IMR-90 (cell line): Measurements from ENCODE around the gene ADAMTS9. TPM values are rescaled to one million over a fixed set of nuclear protein-coding genes. Genes with fewer than 3 reads are reported as not detected.

Experiments used
- ATAC-seq: fragments of 200-7000 bp; cut with Tn5 transposase; 2 replicates; pipeline ENCODE4 v1.9.1; 2020; ENCODE audit warnings: low read depth, mild to moderate bottlenecking, moderate library complexity
- BruUV-seq: library from RNA; stranded (reverse); fragments of 400-500 nt; replicated peaks from 2 replicates; lab custom pipeline; 2021; lab: Mats Ljungman, UMichigan
- CTCF ChIA-PET: fragments of 300-600 bp; formaldehyde crosslinking; extraction: SDS; loops from one replicate; lab custom pipeline; 2021; ENCODE audit warnings: antibody characterized with exemption; lab: Yijun Ruan, JAX
- POLR2A ChIA-PET: fragments of 300-600 bp; sonication (Branson Sonifier 250); formaldehyde crosslinking; loops from one replicate; lab custom pipeline; 2022; ENCODE audit warnings: antibody characterized with exemption; ENCODE audit not compliant: unreplicated experiment; lab: Charles Lee
- DNase-seq: peaks from one replicate; pipeline ENCODE4 v3.0.0; 2013
- H2AFZ ChIP-seq: replicated peaks from 2 replicates; pipeline ENCODE3; 2013; ENCODE audit warnings: low read length, mild to moderate bottlenecking; ENCODE audit not compliant: poor library complexity
- H2AK5ac ChIP-seq: 2 replicates; pipeline ENCODE4 v1.6.1; 2013; ENCODE audit warnings: low read depth, low read length, inconsistent platforms
- H2AK9ac ChIP-seq: replicated peaks from 2 replicates; pipeline ENCODE3; 2013; ENCODE audit warnings: mild to moderate bottlenecking, low read depth, low read length, moderate library complexity; ENCODE audit not compliant: poor library complexity
- H2BK120ac ChIP-seq: 2 replicates; pipeline ENCODE4 v1.6.1; 2013; ENCODE audit warnings: low read depth, low read length, inconsistent platforms
- H2BK15ac ChIP-seq: 3 replicates; pipeline ENCODE4 v1.6.1; 2013; ENCODE audit warnings: low read depth, low read length, inconsistent platforms
- H2BK20ac ChIP-seq: 2 replicates; pipeline ENCODE4 v1.6.1; 2013; ENCODE audit warnings: low read depth, mild to moderate bottlenecking, inconsistent platforms, low read length, moderate library complexity
- H2BK5ac ChIP-seq: 2 replicates; pipeline ENCODE4 v1.6.1; 2013; ENCODE audit warnings: mild to moderate bottlenecking, low read depth, low read length, inconsistent platforms; ENCODE audit not compliant: poor library complexity, severe bottlenecking
- H3K14ac ChIP-seq: replicated peaks from 2 replicates; pipeline ENCODE4 v1.6.1; 2013; ENCODE audit warnings: low read depth, low read length, inconsistent platforms
- H3K18ac ChIP-seq: 2 replicates; pipeline ENCODE4 v1.6.1; 2013; ENCODE audit warnings: low read depth, low read length, control low read depth
- H3K23ac ChIP-seq: 2 replicates; pipeline ENCODE4 v1.6.1; 2013; ENCODE audit warnings: low read depth, low read length, inconsistent platforms
- H3K27ac ChIP-seq: 2 replicates; pipeline ENCODE4 v1.5.1; 2013; ENCODE audit warnings: mild to moderate bottlenecking, control low read depth, low read length; ENCODE audit not compliant: insufficient read depth
- H3K27me3 ChIP-seq: 2 replicates; pipeline ENCODE4 v1.6.1; 2013; ENCODE audit warnings: low read length; ENCODE audit not compliant: control insufficient read depth, insufficient read depth
- H3K36me3 ChIP-seq: 2 replicates; pipeline ENCODE4 v1.6.1; 2013; ENCODE audit warnings: low read length, mixed read lengths; ENCODE audit not compliant: control insufficient read depth, insufficient read depth
- H3K4ac ChIP-seq: 2 replicates; pipeline ENCODE4 v1.6.1; 2013; ENCODE audit warnings: low read depth, low read length, inconsistent platforms
- H3K4me1 ChIP-seq: 2 replicates; pipeline ENCODE4 v1.6.1; 2013; ENCODE audit warnings: low read length, mixed read lengths; ENCODE audit not compliant: control insufficient read depth, insufficient read depth
- H3K4me2 ChIP-seq: 2 replicates; pipeline ENCODE4 v1.6.1; 2013; ENCODE audit warnings: low read depth, mild to moderate bottlenecking, control low read depth, low read length, moderate library complexity
- H3K4me3 ChIP-seq: 2 replicates; pipeline ENCODE4 v1.5.1; 2013; ENCODE audit warnings: low read depth, mild to moderate bottlenecking, control low read depth, low read length, moderate library complexity; ENCODE audit not compliant: insufficient read depth
- H3K56ac ChIP-seq: 2 replicates; pipeline ENCODE4 v1.6.1; 2013; ENCODE audit warnings: low read length, inconsistent platforms; ENCODE audit not compliant: insufficient read depth; ENCODE audit errors: extremely low read depth
- H3K79me1 ChIP-seq, 2 experiments: 2 replicates each; pipeline ENCODE4 v1.6.1; 2013; ENCODE audit warnings: low read length in 2 of 2, inconsistent platforms in 1 of 2, low read depth in 1 of 2
- H3K9ac ChIP-seq: 2 replicates; pipeline ENCODE4 v1.6.1; 2013; ENCODE audit warnings: low read depth, low read length, control low read depth
- H3K9me1 ChIP-seq: 2 replicates; pipeline ENCODE4 v1.6.1; 2013; ENCODE audit warnings: low read length, inconsistent platforms; ENCODE audit not compliant: insufficient read depth
- H3K9me3 ChIP-seq: 2 replicates; pipeline ENCODE4 v1.6.1; 2013; ENCODE audit warnings: low read length; ENCODE audit not compliant: control insufficient read depth, insufficient read depth
- H4K20me1 ChIP-seq: 2 replicates; pipeline ENCODE4 v1.6.1; 2013; ENCODE audit warnings: low read length, inconsistent platforms; ENCODE audit not compliant: insufficient read depth
- H4K5ac ChIP-seq: 2 replicates; pipeline ENCODE4 v1.6.1; 2013; ENCODE audit warnings: mild to moderate bottlenecking, low read depth, low read length, control low read depth
- H4K8ac ChIP-seq, 2 experiments: 2 replicates each; pipeline ENCODE4 v1.6.1; 2013; ENCODE audit warnings: low read depth in 2 of 2, low read length in 2 of 2, control low read depth in 1 of 2, inconsistent platforms in 1 of 2
- H4K91ac ChIP-seq: 2 replicates; pipeline ENCODE4 v1.6.1; 2013; ENCODE audit warnings: low read depth, low read length, inconsistent platforms; ENCODE audit not compliant: insufficient read depth
- BHLHE40 ChIP-seq: fragments of 150-350 bp; IDR thresholded peaks from 2 replicates; pipeline ENCODE4 v1.6.1; 2016; ENCODE audit warnings: mild to moderate bottlenecking, low read depth, low read length
- CEBPB ChIP-seq: IDR thresholded peaks from 2 replicates; pipeline ENCODE4 v1.6.1; 2012; ENCODE audit warnings: low read depth, low read length, improper control_type of control experiment
- CHD1 ChIP-seq: IDR thresholded peaks from 2 replicates; pipeline ENCODE4 v1.6.1; 2012; ENCODE audit warnings: low read depth, low read length, improper control_type of control experiment
- CTCF ChIP-seq: conservative IDR thresholded peaks from 2 replicates; pipeline ENCODE4 v1.5.1; 2012; ENCODE audit warnings: mild to moderate bottlenecking, low read depth, low read length, improper control_type of control experiment
- ELK1 ChIP-seq: fragments of 150-350 bp; IDR thresholded peaks from 2 replicates; pipeline ENCODE4 v1.6.1; 2016; ENCODE audit warnings: low read depth, mild to moderate bottlenecking, low read length, moderate library complexity, borderline replicate concordance
- FOS ChIP-seq: fragments of 150-350 bp; IDR thresholded peaks from 2 replicates; pipeline ENCODE4 v1.6.1; 2016; ENCODE audit warnings: low read depth, low read length
- MAFK ChIP-seq: IDR thresholded peaks from 2 replicates; pipeline ENCODE4 v1.6.1; 2012; ENCODE audit warnings: low read depth, low read length, improper control_type of control experiment
- MAZ ChIP-seq: IDR thresholded peaks from 2 replicates; pipeline ENCODE4 v1.6.1; 2012; ENCODE audit warnings: low read depth, mild to moderate bottlenecking, low read length, improper control_type of control experiment, moderate library complexity, borderline replicate concordance
- MXI1 ChIP-seq: IDR thresholded peaks from 2 replicates; pipeline ENCODE4 v1.6.1; 2012; ENCODE audit warnings: low read depth, mild to moderate bottlenecking, low read length, moderate library complexity, borderline replicate concordance
- NFE2L2 ChIP-seq: fragments of 150-350 bp; IDR thresholded peaks from 2 replicates; pipeline ENCODE4 v1.6.1; 2016; ENCODE audit warnings: low read depth, mild to moderate bottlenecking, low read length
- POLR2A ChIP-seq: IDR thresholded peaks from 2 replicates; pipeline ENCODE4 v1.6.1; 2012; ENCODE audit warnings: mild to moderate bottlenecking, low read depth, low read length
- RAD21 ChIP-seq: IDR thresholded peaks from 2 replicates; pipeline ENCODE4 v1.6.1; 2012; ENCODE audit warnings: low read length, improper control_type of control experiment
- RCOR1 ChIP-seq: IDR thresholded peaks from 2 replicates; pipeline ENCODE4 v1.6.1; 2012; ENCODE audit warnings: mild to moderate bottlenecking, low read length, improper control_type of control experiment; ENCODE audit not compliant: insufficient replicate concordance
- RFX5 ChIP-seq: IDR thresholded peaks from 2 replicates; pipeline ENCODE4 v1.8.0; 2012; ENCODE audit warnings: low read depth, mild to moderate bottlenecking, low read length, moderate library complexity
- SMC3 ChIP-seq: fragments of 150-350 bp; IDR thresholded peaks from 2 replicates; pipeline ENCODE4 v1.6.1; 2016; ENCODE audit warnings: low read depth, mild to moderate bottlenecking, antibody characterized with exemption, low read length, moderate library complexity
- USF2 ChIP-seq: fragments of 150-350 bp; IDR thresholded peaks from 2 replicates; pipeline ENCODE4 v1.6.1; 2017; ENCODE audit warnings: mild to moderate bottlenecking, antibody characterized with exemption, low read length, low read depth
- WGBS, 2 experiments: methylation state at CpG; one replicate each; pipeline versions ENCODE4 v1.1.5 to v1.1.7; 2013; ENCODE audit warnings: missing lambda C conversion rate in 2 of 2; ENCODE audit not compliant: insufficient read length in 1 of 2; ENCODE audit errors: extremely low coverage in 2 of 2; 5-methylcytosine and 5-hydroxymethylcytosine counted together
- dilution Hi-C: fragments of 300-500 bp; cut with HindIII; formaldehyde crosslinking; loops from one replicate; pipeline ENCODE4 v1.14.3; 2018; ENCODE audit warnings: low sequenced_read_pairs; ENCODE audit not compliant: unreplicated experiment
- in situ Hi-C: fragments of 300-500 bp; cut with MboI; formaldehyde crosslinking; loops from 3 replicates; pipeline ENCODE4 v1.14.3; 2019; ENCODE audit warnings: low sequenced_read_pairs, inconsistent platforms, mixed read lengths
- intact Hi-C: fragments of 100-400 bp; cut with micrococcal nuclease; formaldehyde crosslinking; loops from 2 replicates; pipeline ENCODE4 v1.10.0; 2022
- polyA plus RNA-seq, 3 experiments: library from polyadenylated mRNA; depleted of rRNA; stranded (reverse); fragments of >200 nt; gene quantifications; 2 replicates each; pipeline ENCODE4 v1.2.3, GENCODE V29; 2012; ENCODE audit warnings: low replicate concordance in 1 of 3
- total RNA-seq: library from RNA; depleted of rRNA; stranded (reverse); fragments of >200 nt; gene quantifications from 2 replicates; pipeline ENCODE4 v1.2.3, GENCODE V29; 2012

The ADAMTS9 gene
- total and polyA plus RNA-seq, 2 of the 4 experiments (the other 2 are of a cell fraction): 0.55 to 1.1 TPM

GRCh38 chr3:64514889-64515288 is 172.9 kb downstream of the ADAMTS9 start:
- Histone ChIP-seq H2BK5ac (no peak overlapping the region), H2AK5ac (no peak overlapping the region), H2BK20ac (no peak overlapping the region), H2AFZ (no peak overlapping the region), H3K27me3 (no peaks in the 10 kb centered on the region), H3K4ac (no peak overlapping the region), H4K91ac (no peak overlapping the region), H3K9me1 (0 out of 2 replicates have a peak, but pooled peaks cover 2% of the 10 kb centered on the region), H3K18ac (no peak overlapping the region), H3K14ac (no peak overlapping the region), H2BK15ac (no peak overlapping the region), H3K4me2 (no peak overlapping the region), H3K9ac (no peak overlapping the region), H3K79me1 (no peaks in the 10 kb centered on the region), H3K27ac (no peak overlapping the region), H3K9me3 (no peaks in the 10 kb centered on the region), H3K4me1 (peaks cover 2% of the 10 kb centered on the region; the same call in 1 of the 2 replicates), H3K56ac (no peak overlapping the region), H2AK9ac (no peak overlapping the region), H3K23ac (no peak overlapping the region), H3K4me3 (no peak overlapping the region), H4K8ac (no peak overlapping the region), H4K5ac (no peak overlapping the region), H3K36me3 (0 out of 2 replicates have a peak, but pooled peaks cover 1% of the 10 kb centered on the region), H4K20me1 (no peaks in the 10 kb centered on the region), H2BK120ac (no peak overlapping the region)
- ChIA-PET POLR2A (interaction anchor here (0.9 kb wide), 1 partner anchor 19 kb away, joined by 15 read pairs; no protein-coding TSS in a partner anchor), CTCF (no interaction called here)
- BruUV-seq: no TSS peak
- dilution Hi-C loops: no loop called here
- DNase-seq: no peak
- no peak for TF ChIP-seq CHD1
- TF ChIP-seq NFE2L2: no peak
- no peak for TF ChIP-seq SMC3
- no peak for TF ChIP-seq MAFK
- TF ChIP-seq ELK1: no peak
- no peak for TF ChIP-seq CTCF
- TF ChIP-seq RCOR1: no peak
- no peak for TF ChIP-seq MAZ
- TF ChIP-seq USF2: no peak
- no peak for TF ChIP-seq MXI1
- no peak for TF ChIP-seq RAD21
- TF ChIP-seq POLR2A: no peak
- no peak for TF ChIP-seq RFX5
- TF ChIP-seq FOS: no peak
- TF ChIP-seq BHLHE40: no peak
- no peak for TF ChIP-seq CEBPB
- no CpG with 5 or more reads among the region's 3 CpGs for WGBS, 2 experiments
- in situ Hi-C loops: no loop called here
- ATAC-seq: no peak
- intact Hi-C loops: no loop called here
